ENCODE data around the gene FAM222A. TPM values are rescaled to one million over a fixed set of nuclear protein-coding genes. Genes with fewer than 3 reads are reported as not detected.
A peak's percentile ranks its signal among the peaks of the same experiment; 100 is the strongest.

Gene FAM222A
- total RNA-seq, 1 donor from 2014 or later = 2.5 TPM

DNA sequence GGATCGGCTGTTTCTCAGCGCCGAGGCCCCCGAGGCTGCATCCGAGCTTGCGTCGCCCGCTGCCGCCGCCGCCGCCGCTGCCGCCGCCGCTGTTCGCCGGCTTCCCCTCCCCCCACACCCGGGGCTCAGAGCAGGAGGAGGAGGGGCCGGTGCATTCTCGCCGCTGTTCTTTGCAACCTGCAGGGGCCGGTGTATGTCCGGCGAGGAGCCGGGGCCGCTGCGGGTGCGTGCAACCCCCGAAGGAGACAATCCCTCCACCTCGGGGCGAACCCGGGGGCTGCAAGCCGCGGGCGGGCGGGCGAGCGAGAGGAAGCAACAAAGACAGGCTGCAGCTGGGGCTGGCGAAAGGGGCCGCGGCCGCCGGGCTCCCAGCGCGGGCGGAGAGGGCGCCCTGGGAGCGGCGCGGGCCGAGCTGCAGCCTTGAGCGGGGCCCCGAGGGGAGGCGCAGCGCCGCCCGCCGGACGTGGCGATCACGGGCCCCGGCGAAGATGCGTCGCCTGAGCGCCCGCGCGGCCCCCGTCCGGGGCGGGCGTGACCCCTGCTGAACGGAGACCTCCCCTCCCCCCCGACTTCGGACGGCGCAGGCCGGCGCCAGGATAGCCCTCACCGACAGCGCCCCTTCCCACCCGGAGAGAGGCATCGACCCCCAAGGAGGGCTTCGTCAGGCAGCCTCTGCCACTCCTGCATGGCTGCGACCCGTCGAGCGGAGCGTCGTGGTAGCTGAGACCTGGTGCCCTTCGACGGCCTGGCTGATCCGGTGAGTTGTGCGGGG lies 702 bp downstream of the FAM222A start:
- Mint-ChIP-seq H3K4me3 (peak overlapping the region; percentile 81), H3K27me3 (ENCODE audit: insufficient read depth, low read depth) (peaks cover 8% of the 10 kb centered on the region), H3K27ac (no peak overlapping the region), H3K9me3 (no peaks in the 10 kb centered on the region), H3K36me3 (no peaks in the 10 kb centered on the region), H3K4me1 (peaks cover 56% of the 10 kb centered on the region)
- H3K27ac ChIP-seq = no peak overlapping the region
- H3K36me3 ChIP-seq = no peaks in the 10 kb centered on the region
- H3K9me3 ChIP-seq (ENCODE audit: low read depth) = no peaks in the 10 kb centered on the region
- TF ChIP-seq, protein P1, sequence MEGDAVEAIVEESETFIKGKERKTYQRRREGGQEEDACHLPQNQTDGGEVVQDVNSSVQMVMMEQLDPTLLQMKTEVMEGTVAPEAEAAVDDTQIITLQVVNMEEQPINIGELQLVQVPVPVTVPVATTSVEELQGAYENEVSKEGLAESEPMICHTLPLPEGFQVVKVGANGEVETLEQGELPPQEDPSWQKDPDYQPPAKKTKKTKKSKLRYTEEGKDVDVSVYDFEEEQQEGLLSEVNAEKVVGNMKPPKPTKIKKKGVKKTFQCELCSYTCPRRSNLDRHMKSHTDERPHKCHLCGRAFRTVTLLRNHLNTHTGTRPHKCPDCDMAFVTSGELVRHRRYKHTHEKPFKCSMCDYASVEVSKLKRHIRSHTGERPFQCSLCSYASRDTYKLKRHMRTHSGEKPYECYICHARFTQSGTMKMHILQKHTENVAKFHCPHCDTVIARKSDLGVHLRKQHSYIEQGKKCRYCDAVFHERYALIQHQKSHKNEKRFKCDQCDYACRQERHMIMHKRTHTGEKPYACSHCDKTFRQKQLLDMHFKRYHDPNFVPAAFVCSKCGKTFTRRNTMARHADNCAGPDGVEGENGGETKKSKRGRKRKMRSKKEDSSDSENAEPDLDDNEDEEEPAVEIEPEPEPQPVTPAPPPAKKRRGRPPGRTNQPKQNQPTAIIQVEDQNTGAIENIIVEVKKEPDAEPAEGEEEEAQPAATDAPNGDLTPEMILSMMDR (IDR thresholded peaks at IDR 0.05) = peak; percentile 47
- peak; percentile 4 for TF ChIP-seq EZH2phosphoT487 (IDR thresholded peaks at IDR 0.05)
- no peak for TF ChIP-seq EZH2 (IDR thresholded peaks at IDR 0.05)
- peaks cover 67% of the 10 kb centered on the region for H3F3A ChIP-seq (ENCODE audit: low read depth)
- H3K9ac ChIP-seq = peak overlapping the region; percentile 38
- H4K20me1 ChIP-seq (ENCODE audit: low read depth) = peaks cover 48% of the 10 kb centered on the region
- peaks cover 65% of the 10 kb centered on the region for H3K4me1 ChIP-seq
- peaks cover 4% of the 10 kb centered on the region for H3K79me2 ChIP-seq (ENCODE audit: low read depth)
- peak overlapping the region; percentile 91 for H3K4me3 ChIP-seq
- H3K27me3 ChIP-seq = peaks cover 76% of the 10 kb centered on the region
- peak overlapping the region; percentile 81 for H3K4me2 ChIP-seq
- H2AFZ ChIP-seq (replicated peaks) = peak overlapping the region; percentile 85
- peak; percentile 92 for DNase-seq (ENCODE audit: low spot score)

DNA sequence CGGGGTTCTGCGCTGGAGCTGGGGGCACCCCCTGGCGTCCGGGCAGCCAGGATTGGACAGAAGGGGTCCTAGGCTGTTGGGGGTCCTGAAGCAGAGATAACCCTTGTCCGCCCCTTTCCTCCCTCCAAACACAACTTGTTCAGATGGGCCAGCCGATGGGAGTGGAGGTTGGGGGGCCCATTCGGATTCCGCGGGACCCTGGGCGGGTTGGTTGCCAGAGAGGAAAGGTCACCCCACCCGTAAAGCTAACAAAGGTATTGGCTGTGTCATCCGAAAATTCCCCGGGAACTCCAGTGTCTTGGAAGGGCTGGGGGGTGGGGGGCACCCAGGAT lies 1.3 kb downstream of the FAM222A start:
- H3K36me3 ChIP-seq = no peaks in the 10 kb centered on the region
- peak overlapping the region; percentile 91 for H3K4me3 ChIP-seq
- H3K27me3 Mint-ChIP-seq (ENCODE audit: insufficient read depth, low read depth) = peaks cover 5% of the 10 kb centered on the region
- no peak overlapping the region for H3K27ac ChIP-seq
- no peaks in the 10 kb centered on the region for H3K9me3 ChIP-seq (ENCODE audit: low read depth)
- peak overlapping the region; percentile 85 for H2AFZ ChIP-seq (replicated peaks)
- peaks cover 76% of the 10 kb centered on the region for H3K27me3 ChIP-seq
- peaks cover 67% of the 10 kb centered on the region for H3F3A ChIP-seq (ENCODE audit: low read depth)
- no peak overlapping the region for H3K27ac Mint-ChIP-seq
- TF ChIP-seq, protein P1 (IDR thresholded peaks at IDR 0.05) = no peak
- no peak for TF ChIP-seq EZH2phosphoT487 (IDR thresholded peaks at IDR 0.05)
- TF ChIP-seq EZH2 (IDR thresholded peaks at IDR 0.05) = no peak
- peak overlapping the region; percentile 81 for H3K4me3 Mint-ChIP-seq
- H3K36me3 Mint-ChIP-seq = no peaks in the 10 kb centered on the region
- no peak for DNase-seq (ENCODE audit: low spot score)
- peaks cover 56% of the 10 kb centered on the region for H3K4me1 Mint-ChIP-seq
- peaks cover 4% of the 10 kb centered on the region for H3K79me2 ChIP-seq (ENCODE audit: low read depth)
- H3K9me3 Mint-ChIP-seq = no peaks in the 10 kb centered on the region
- H3K4me2 ChIP-seq = peak overlapping the region; percentile 81
- H4K20me1 ChIP-seq (ENCODE audit: low read depth) = peaks cover 54% of the 10 kb centered on the region
- H3K4me1 ChIP-seq = peaks cover 70% of the 10 kb centered on the region
- H3K9ac ChIP-seq = no peak overlapping the region

DNA sequence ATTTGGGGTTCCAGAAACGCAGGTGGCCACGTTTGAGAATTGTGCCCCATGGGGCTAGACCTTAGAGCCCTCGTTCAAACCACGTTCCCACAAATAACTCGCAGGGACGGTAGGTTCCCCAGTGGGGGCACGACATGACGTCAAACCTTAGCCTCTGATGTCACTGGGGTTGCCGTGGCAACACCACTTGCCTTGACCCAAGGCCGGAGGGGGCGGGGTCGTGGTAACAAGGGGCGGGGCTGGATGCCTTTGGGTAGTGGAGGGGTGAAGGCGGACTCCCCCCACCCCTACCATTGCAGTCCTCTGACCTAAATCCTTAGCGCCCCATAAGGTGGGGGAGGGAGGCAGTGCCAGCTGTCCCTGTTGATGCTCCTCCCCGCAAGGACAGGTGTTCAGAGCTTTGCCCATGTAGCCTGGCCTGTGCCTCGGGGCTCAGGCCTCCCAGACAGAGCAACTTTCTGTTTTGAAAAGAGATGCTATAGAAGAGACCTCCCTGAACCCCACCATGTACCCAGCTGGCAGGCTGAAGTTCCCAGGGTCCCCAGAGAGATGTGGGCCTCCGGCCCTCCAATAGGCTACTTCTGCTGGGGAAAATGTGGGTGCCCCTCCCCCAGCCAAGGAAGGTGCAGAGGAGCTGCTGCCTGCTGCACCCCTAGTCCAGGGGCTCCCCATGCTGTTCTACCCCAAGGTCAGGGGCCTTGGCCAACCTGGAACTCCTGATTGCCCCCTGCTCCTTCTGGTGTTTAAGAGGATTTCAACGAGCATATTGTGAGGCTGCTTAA lies 1.9 kb downstream of the FAM222A start:
- Mint-ChIP-seq H3K27ac (no peak overlapping the region), H3K4me3 (peak overlapping the region; percentile 81), H3K36me3 (no peaks in the 10 kb centered on the region), H3K9me3 (no peaks in the 10 kb centered on the region), H3K4me1 (peaks cover 55% of the 10 kb centered on the region), H3K27me3 (ENCODE audit: insufficient read depth, low read depth) (peaks cover 3% of the 10 kb centered on the region)
- Histone ChIP-seq H3K36me3 (no peaks in the 10 kb centered on the region), H2AFZ (replicated peaks) (no peak overlapping the region), H3K27ac (no peak overlapping the region), H3K4me1 (peaks cover 76% of the 10 kb centered on the region), H3K79me2 (ENCODE audit: low read depth) (peaks cover 4% of the 10 kb centered on the region), H3K27me3 (peaks cover 74% of the 10 kb centered on the region), H3K4me2 (peak overlapping the region; percentile 81), H3K4me3 (peak overlapping the region; percentile 91), H3F3A (ENCODE audit: low read depth) (peaks cover 68% of the 10 kb centered on the region), H3K9me3 (ENCODE audit: low read depth) (no peaks in the 10 kb centered on the region), H4K20me1 (ENCODE audit: low read depth) (peaks cover 60% of the 10 kb centered on the region), H3K9ac (no peak overlapping the region)
- TF ChIP-seq EZH2 (IDR thresholded peaks at IDR 0.05) (no peak), EZH2phosphoT487 (IDR thresholded peaks at IDR 0.05) (no peak)
- TF ChIP-seq, protein P1 (IDR thresholded peaks at IDR 0.05) = no peak
- peak; percentile 69 for DNase-seq (ENCODE audit: low spot score)
